Parathyroid adenoma (tissue), 2 donors: Measurements from ENCODE around the gene DNAH3.
"Not testable (repeated sequence)": the region's sequence is repeated elsewhere in the genome, so short reads cannot be mapped to it uniquely, and the experiment has no call there.

ENCODE experiments used
- H2AFZ ChIP-seq: fragments of 300-600 bp; sonication (generic); one replicate; pipeline ENCODE4 v1.7.0; 2017; ENCODE audit warnings: antibody characterized with exemption, mild to moderate bottlenecking
- H3K27ac ChIP-seq: fragments of 300-600 bp; sonication (generic); one replicate; pipeline ENCODE4 v1.7.0; 2017
- H3K27me3 ChIP-seq: fragments of 300-600 bp; sonication (generic); one replicate; pipeline ENCODE4 v1.7.0; 2017; ENCODE audit warnings: low read length; ENCODE audit not compliant: control insufficient read depth, insufficient read depth
- H3K36me3 ChIP-seq: fragments of 300-600 bp; sonication (generic); one replicate; pipeline ENCODE4 v1.7.0; 2017; ENCODE audit warnings: low read length; ENCODE audit not compliant: control insufficient read depth, insufficient read depth
- H3K4me1 ChIP-seq: fragments of 300-600 bp; sonication (generic); one replicate; pipeline ENCODE4 v1.7.0; 2017; ENCODE audit warnings: control low read depth
- H3K4me2 ChIP-seq: fragments of 300-600 bp; sonication (generic); one replicate; pipeline ENCODE4 v1.7.0; 2017; ENCODE audit warnings: low read length
- H3K4me3 ChIP-seq: fragments of 300-600 bp; sonication (generic); one replicate; pipeline ENCODE4 v1.7.0; 2017; ENCODE audit warnings: low read depth, low read length
- H3K79me2 ChIP-seq: fragments of 300-600 bp; sonication (generic); one replicate; pipeline ENCODE4 v1.7.0; 2017; ENCODE audit warnings: control low read depth
- H3K9ac ChIP-seq: fragments of 300-600 bp; sonication (generic); one replicate; pipeline ENCODE4 v1.7.0; 2017; ENCODE audit warnings: mild to moderate bottlenecking
- H3K9me3 ChIP-seq: fragments of 300-600 bp; sonication (generic); one replicate; pipeline ENCODE4 v1.7.0; 2017; ENCODE audit warnings: low read length; ENCODE audit not compliant: control insufficient read depth
- TF ChIP-seq, protein P1 (sequence below): fragments of 300-600 bp; sonication (generic); IDR thresholded peaks from one replicate; pipeline ENCODE4 v1.7.0; 2017; ENCODE audit warnings: antibody characterized with exemption, mild to moderate bottlenecking
- donor health status: primary hyperparathyroidism.

Gene DNAH3

DNA sequence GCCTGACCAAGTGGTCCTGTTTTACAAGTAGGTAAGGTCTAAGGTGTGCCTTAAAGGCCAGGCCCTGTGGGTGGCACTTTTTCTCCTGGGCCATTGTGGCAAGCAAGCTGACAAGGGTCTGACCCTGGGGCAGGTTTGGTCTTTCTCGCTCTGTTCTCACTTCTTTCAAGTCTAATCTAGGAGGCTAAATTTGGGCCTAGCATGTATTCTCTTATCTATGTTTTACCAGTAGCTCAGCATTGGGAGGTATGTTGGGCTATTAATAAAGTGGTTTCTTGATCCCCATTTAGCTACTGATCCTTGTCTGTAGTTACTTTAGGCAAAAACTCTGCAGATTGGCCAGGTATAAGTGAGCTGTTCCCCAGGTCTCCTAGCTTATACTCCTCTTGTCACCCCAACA lies 77.7 kb downstream of the DNAH3 start:
- no peaks in the 10 kb centered on the region for H3K36me3 ChIP-seq
- no peak overlapping the region for H3K4me2 ChIP-seq
- H3K9ac ChIP-seq, result no peak overlapping the region
- no peaks in the 10 kb centered on the region for H3K27me3 ChIP-seq
- no peak overlapping the region for H3K27ac ChIP-seq
- no peaks in the 10 kb centered on the region for H3K4me1 ChIP-seq
- no peaks in the 10 kb centered on the region for H3K9me3 ChIP-seq
- no peak overlapping the region for H3K4me3 ChIP-seq
- TF ChIP-seq, protein P1, sequence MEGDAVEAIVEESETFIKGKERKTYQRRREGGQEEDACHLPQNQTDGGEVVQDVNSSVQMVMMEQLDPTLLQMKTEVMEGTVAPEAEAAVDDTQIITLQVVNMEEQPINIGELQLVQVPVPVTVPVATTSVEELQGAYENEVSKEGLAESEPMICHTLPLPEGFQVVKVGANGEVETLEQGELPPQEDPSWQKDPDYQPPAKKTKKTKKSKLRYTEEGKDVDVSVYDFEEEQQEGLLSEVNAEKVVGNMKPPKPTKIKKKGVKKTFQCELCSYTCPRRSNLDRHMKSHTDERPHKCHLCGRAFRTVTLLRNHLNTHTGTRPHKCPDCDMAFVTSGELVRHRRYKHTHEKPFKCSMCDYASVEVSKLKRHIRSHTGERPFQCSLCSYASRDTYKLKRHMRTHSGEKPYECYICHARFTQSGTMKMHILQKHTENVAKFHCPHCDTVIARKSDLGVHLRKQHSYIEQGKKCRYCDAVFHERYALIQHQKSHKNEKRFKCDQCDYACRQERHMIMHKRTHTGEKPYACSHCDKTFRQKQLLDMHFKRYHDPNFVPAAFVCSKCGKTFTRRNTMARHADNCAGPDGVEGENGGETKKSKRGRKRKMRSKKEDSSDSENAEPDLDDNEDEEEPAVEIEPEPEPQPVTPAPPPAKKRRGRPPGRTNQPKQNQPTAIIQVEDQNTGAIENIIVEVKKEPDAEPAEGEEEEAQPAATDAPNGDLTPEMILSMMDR, result no peak
- H2AFZ ChIP-seq, result no peak overlapping the region
- no peaks in the 10 kb centered on the region for H3K79me2 ChIP-seq

GRCh38 chr16:21071741-21072140 lies 78.9 kb downstream of the DNAH3 start:
- TF ChIP-seq, protein P1, result no peak
- Histone ChIP-seq H3K27me3 (no peaks in the 10 kb centered on the region), H3K4me1 (no peaks in the 10 kb centered on the region), H3K36me3 (no peaks in the 10 kb centered on the region), H3K27ac (no peak overlapping the region), H3K4me3 (no peak overlapping the region), H3K79me2 (no peaks in the 10 kb centered on the region), H3K9me3 (no peaks in the 10 kb centered on the region), H3K4me2 (no peak overlapping the region), H2AFZ (no peak overlapping the region), H3K9ac (no peak overlapping the region)

- no peaks in the 10 kb centered on the region for H3K4me1 ChIP-seq
- no peak overlapping the region for H3K9ac ChIP-seq
- TF ChIP-seq, protein P1, result no peak
- H3K4me3 ChIP-seq, result no peak overlapping the region
- no peaks in the 10 kb centered on the region for H3K36me3 ChIP-seq
- H3K27ac ChIP-seq, result no peak overlapping the region
- H3K79me2 ChIP-seq, result no peaks in the 10 kb centered on the region
- H2AFZ ChIP-seq, result no peak overlapping the region
- H3K27me3 ChIP-seq, result no peaks in the 10 kb centered on the region
- no peaks in the 10 kb centered on the region for H3K9me3 ChIP-seq
- H3K4me2 ChIP-seq, result no peak overlapping the region
Measured at GRCh38 chr16:21070564-21070963, 80.1 kb downstream of the DNAH3 start.

- H3K4me2 ChIP-seq, result no peak overlapping the region
- no peak overlapping the region for H2AFZ ChIP-seq
- H3K27ac ChIP-seq, result no peak overlapping the region
- H3K36me3 ChIP-seq, result no peaks in the 10 kb centered on the region
- TF ChIP-seq, protein P1, result no peak
- no peak overlapping the region for H3K9ac ChIP-seq
- H3K4me3 ChIP-seq, result no peak overlapping the region
- H3K4me1 ChIP-seq, result no peaks in the 10 kb centered on the region
- no peaks in the 10 kb centered on the region for H3K27me3 ChIP-seq
- no peaks in the 10 kb centered on the region for H3K79me2 ChIP-seq
- H3K9me3 ChIP-seq, result no peaks in the 10 kb centered on the region
Measured at GRCh38 chr16:21069986-21070385, 80.7 kb downstream of the DNAH3 start.

DNA sequence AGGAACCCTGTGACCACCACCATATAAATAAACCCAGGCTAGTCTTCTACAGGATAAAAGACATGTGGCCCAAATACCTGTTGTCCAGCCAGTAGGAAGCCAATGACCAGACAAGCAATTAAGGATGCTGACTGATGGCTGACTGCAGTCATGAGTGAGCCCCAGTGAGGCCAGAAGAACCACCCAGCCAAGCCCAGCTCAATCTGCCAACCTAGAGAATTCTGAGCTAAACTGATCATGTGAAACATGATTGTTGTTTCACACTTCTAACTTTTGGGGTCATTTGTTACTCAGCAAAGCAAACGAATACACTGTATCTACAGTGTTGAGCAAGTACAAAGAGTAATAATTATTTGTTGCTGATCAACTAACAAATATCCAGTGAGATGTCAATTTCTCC lies 86.4 kb downstream of the DNAH3 start:
- Histone ChIP-seq H3K27ac (no peak overlapping the region), H3K4me1 (no peaks in the 10 kb centered on the region), H3K4me3 (no peak overlapping the region), H3K36me3 (no peaks in the 10 kb centered on the region), H3K4me2 (no peak overlapping the region), H2AFZ (no peak overlapping the region), H3K27me3 (no peaks in the 10 kb centered on the region), H3K79me2 (no peaks in the 10 kb centered on the region), H3K9ac (no peak overlapping the region), H3K9me3 (no peaks in the 10 kb centered on the region)
- TF ChIP-seq, protein P1, result no peak

- H2AFZ ChIP-seq, H3K9ac ChIP-seq, H3K27me3 ChIP-seq, H3K4me3 ChIP-seq, H3K4me1 ChIP-seq, H3K9me3 ChIP-seq, H3K79me2 ChIP-seq, H3K27ac ChIP-seq, H3K4me2 ChIP-seq, H3K36me3 ChIP-seq: not testable (repeated sequence)
Measured at GRCh38 chr16:21063314-21063713, 87.3 kb downstream of the DNAH3 start.
